Prostate gland (tissue), 2 donors: Measurements from ENCODE around the gene PLCB1. TPM values are rescaled to one million over a fixed set of nuclear protein-coding genes. Genes with fewer than 3 reads are reported as not detected.

Experiments
- DNase-seq: peaks from one replicate; pipeline ENCODE4 v3.0.0-alpha.2; 2019; ENCODE audit warnings: low spot score
- H3K27ac ChIP-seq, 2 donors: fragments of 200-600 bp; sonication (generic); 2 replicates each; pipeline ENCODE4 v1.5.1; 2017 to 2019
- H3K27me3 ChIP-seq: fragments of 200-600 bp; sonication (generic); replicated peaks from 2 replicates; pipeline ENCODE4 v1.5.1; 2019; ENCODE audit not compliant: insufficient read depth
- H3K36me3 ChIP-seq, 2 donors: fragments of 200-600 bp; sonication (generic); 1 replicate in 1 of 2; 2 replicates in 1 of 2; pipeline versions ENCODE4 v1.5.1 to v1.8.1; 2017 to 2019
- H3K4me1 ChIP-seq: fragments of 200-600 bp; sonication (generic); replicated peaks from 2 replicates; pipeline ENCODE4 v1.5.1; 2019
- H3K4me3 ChIP-seq, 2 donors: fragments of 200-600 bp; sonication (generic); 2 replicates each; pipeline ENCODE4 v1.5.1; 2017 to 2019
- H3K9me3 ChIP-seq: fragments of 200-600 bp; sonication (generic); 2 replicates; pipeline ENCODE4 v1.5.1; 2017
- CTCF ChIP-seq, 4 experiments: fragments of 200-600 bp in 2 of 4; fragments of 450-650 bp in 2 of 4; sonication (generic) in 2 of 4; IDR thresholded peaks; 1 replicate in 3 of 4; 2 replicates in 1 of 4; pipeline ENCODE4 v1.5.1; 2016 to 2019; ENCODE audit warnings: antibody characterized with exemption in 4 of 4, mild to moderate bottlenecking in 2 of 4, moderate library complexity in 2 of 4
- POLR2A ChIP-seq: fragments of 450-650 bp; IDR thresholded peaks from one replicate; pipeline ENCODE4 v1.6.1; 2016; ENCODE audit warnings: antibody characterized with exemption, mild to moderate bottlenecking
- POLR2AphosphoS5 ChIP-seq: sonication (generic); formaldehyde crosslinking; IDR thresholded peaks from one replicate; pipeline ENCODE4 v1.6.1; 2017; ENCODE audit warnings: antibody characterized with exemption
- WGBS: methylation state at CpG from one replicate; pipeline ENCODE4 v1.1.5; 2018; 5-methylcytosine and 5-hydroxymethylcytosine counted together
- intact Hi-C: fragments of 100-400 bp; cut with DNase I; formaldehyde crosslinking; loops from one replicate; pipeline ENCODE4 v1.14.2; 2022
- total RNA-seq, 2 donors: library from RNA; depleted of rRNA; stranded (reverse); fragments of >200 nt; gene quantifications; one replicate each; pipeline ENCODE4 v1.1.0, GENCODE V29; 2016

The PLCB1 gene
- total RNA-seq, 2 donors from 2014 or later, result 24.3 to 26.3 TPM

GRCh38 chr20:8251201-8251575 is 119.1 kb downstream of the PLCB1 start:
- no peak overlapping the region for H3K27ac ChIP-seq
- WGBS, result 75% methylated on average over 4 of the region's 4 CpGs
- H3K4me1 ChIP-seq, result no peaks in the 10 kb centered on the region
- no peak overlapping the region for H3K4me3 ChIP-seq
- no peaks in the 10 kb centered on the region for H3K9me3 ChIP-seq
- no peak for TF ChIP-seq CTCF (IDR thresholded peaks at IDR 0.05)
- TF ChIP-seq POLR2A, result no peak
- no peak for TF ChIP-seq POLR2AphosphoS5
- no peaks in the 10 kb centered on the region for H3K27me3 ChIP-seq
- H3K36me3 ChIP-seq, result no peaks in the 10 kb centered on the region
- no peak for DNase-seq
- intact Hi-C loops, result no loop called here

- H3K27ac ChIP-seq, result no peak overlapping the region
- intact Hi-C loops, result no loop called here
- H3K36me3 ChIP-seq, result no peaks in the 10 kb centered on the region
- H3K9me3 ChIP-seq, result no peaks in the 10 kb centered on the region
- 93% methylated on average over 4 of the region's 4 CpGs for WGBS
- no peak for DNase-seq
- TF ChIP-seq POLR2AphosphoS5 (no peak), CTCF (IDR thresholded peaks at IDR 0.05) (no peak), POLR2A (no peak)
- H3K27me3 ChIP-seq, result no peaks in the 10 kb centered on the region
- H3K4me1 ChIP-seq, result no peaks in the 10 kb centered on the region
- H3K4me3 ChIP-seq, result no peak overlapping the region
Measured at GRCh38 chr20:8254911-8255582, 123.0 kb downstream of the PLCB1 start.

- no peak for DNase-seq
- WGBS, result 72% methylated on average over 3 of the region's 3 CpGs
- H3K4me1 ChIP-seq, result no peaks in the 10 kb centered on the region
- no peak overlapping the region for H3K27ac ChIP-seq
- intact Hi-C loops, result no loop called here
- no peaks in the 10 kb centered on the region for H3K9me3 ChIP-seq
- TF ChIP-seq POLR2AphosphoS5, result no peak
- no peak for TF ChIP-seq CTCF (IDR thresholded peaks at IDR 0.05)
- no peaks in the 10 kb centered on the region for H3K36me3 ChIP-seq
- H3K4me3 ChIP-seq, result no peak overlapping the region
- H3K27me3 ChIP-seq, result no peaks in the 10 kb centered on the region
Measured at GRCh38 chr20:8255945-8256632, 124.0 kb downstream of the PLCB1 start.

- no peak for DNase-seq
- 88% methylated on average over 5 of the region's 5 CpGs for WGBS
- intact Hi-C loops, result no loop called here
Measured at GRCh38 chr20:8260837-8261251, 128.8 kb downstream of the PLCB1 start.

More at GRCh38 chr20:8260837-8261251, 128.8 kb downstream of the PLCB1 start:
- no peak for TF ChIP-seq POLR2A
- no peak for TF ChIP-seq POLR2AphosphoS5
- TF ChIP-seq CTCF (IDR thresholded peaks at IDR 0.05), result no peak
- Histone ChIP-seq H3K4me3 (no peak overlapping the region), H3K27ac (no peak overlapping the region), H3K27me3 (no peaks in the 10 kb centered on the region), H3K36me3 (no peaks in the 10 kb centered on the region), H3K9me3 (no peaks in the 10 kb centered on the region), H3K4me1 (no peaks in the 10 kb centered on the region)
